ENCODE results near the gene SERINC5. TPM values are rescaled to one million over a fixed set of nuclear protein-coding genes. Genes with fewer than 3 reads are reported as not detected.

The SERINC5 gene
- total and polyA plus RNA-seq, 9 donors: 13.1 to 23.5 (median 16.7) TPM

DNA sequence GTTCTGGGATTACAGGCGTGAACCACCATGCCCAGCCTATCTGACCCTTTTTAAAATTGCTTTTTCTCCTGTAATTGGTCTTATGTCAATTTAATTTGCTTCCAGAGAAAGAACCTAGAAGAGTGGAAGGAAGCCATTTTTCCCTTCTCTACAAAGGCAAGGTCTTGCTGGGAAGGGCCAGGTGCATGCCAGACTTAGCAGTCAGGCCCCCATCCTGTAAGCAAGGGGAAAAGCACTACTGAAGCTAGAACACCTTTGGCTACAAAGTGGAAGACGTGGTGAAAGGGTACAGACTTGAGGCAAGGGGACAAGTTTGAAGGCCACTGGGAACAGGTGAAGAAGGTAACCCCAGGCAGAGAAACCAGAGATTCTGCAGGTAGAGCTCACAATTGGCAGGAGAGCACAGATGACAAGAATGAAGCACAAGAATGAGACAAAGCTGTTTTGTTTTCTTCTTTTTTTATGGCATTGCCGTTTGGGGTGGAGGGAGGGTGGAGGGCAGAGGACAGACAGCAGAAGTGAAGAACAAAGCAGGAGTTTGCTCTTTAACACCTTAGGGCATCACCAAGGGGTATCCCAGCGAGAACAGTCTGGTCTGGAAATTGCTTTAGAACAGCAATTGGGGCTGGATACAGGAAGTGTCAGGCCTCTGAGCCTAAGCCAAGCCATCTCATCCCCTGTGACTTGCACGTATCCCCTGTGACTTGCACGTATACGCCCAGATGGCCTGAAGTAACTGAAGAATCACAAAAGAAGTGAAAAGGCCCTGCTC is 72.9 kb downstream of the SERINC5 start:
- Histone ChIP-seq H3K27ac (ENCODE audit: low read length) (no peak overlapping the region), H3K27me3 (ENCODE audit: control insufficient read depth, insufficient read depth, low read length) (no peaks in the 10 kb centered on the region), H3K36me3 (ENCODE audit: control insufficient read depth, insufficient read depth, low read length) (no peaks in the 10 kb centered on the region), H3K4me1 (ENCODE audit: control insufficient read depth, insufficient read depth, low read length) (peaks cover 7% of the 10 kb centered on the region), H3K4me3 (ENCODE audit: low read length) (no peak overlapping the region), H3K9me3 (replicated peaks; ENCODE audit: control insufficient read depth, low read depth, low read length) (no peaks in the 10 kb centered on the region)
- DNase-seq: no peak
- 74% methylated on average over 6 of the region's 7 CpGs for WGBS (ENCODE audit: insufficient coverage)

DNA sequence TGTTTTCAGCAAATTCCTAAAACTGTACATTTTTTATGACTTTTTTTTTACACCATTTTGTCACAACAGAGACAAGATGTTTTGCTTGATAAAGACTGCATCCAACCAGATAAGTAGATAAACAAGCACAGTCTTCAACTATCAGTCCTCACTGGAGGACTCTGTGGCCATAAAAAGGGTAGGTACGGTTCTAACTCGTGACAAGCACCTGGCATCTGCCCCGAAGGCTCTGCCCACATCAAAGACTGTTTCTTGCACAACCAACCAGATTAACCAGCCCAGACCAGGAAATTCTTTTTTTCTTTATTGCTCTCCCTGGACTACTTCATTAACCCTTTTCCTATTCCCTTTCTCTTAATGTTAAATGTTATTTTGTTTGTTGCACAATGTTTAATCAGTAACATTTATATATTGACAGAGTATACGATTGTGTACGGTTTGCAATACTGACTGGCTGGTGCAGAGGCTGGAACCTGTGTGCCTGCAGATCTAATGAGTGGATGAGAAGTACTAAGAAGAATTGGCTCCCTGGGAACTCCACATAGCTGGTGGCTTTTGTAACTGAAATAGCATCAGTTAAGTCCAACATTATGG is 74.1 kb downstream of the SERINC5 start:
- peaks cover 5% of the 10 kb centered on the region for H3K4me1 ChIP-seq (ENCODE audit: control insufficient read depth, insufficient read depth, low read length)
- H3K4me3 ChIP-seq (ENCODE audit: low read length): no peak overlapping the region
- H3K27me3 ChIP-seq (ENCODE audit: control insufficient read depth, insufficient read depth, low read length): no peaks in the 10 kb centered on the region
- no peak overlapping the region for H3K27ac ChIP-seq (ENCODE audit: low read length)
- H3K36me3 ChIP-seq (ENCODE audit: control insufficient read depth, insufficient read depth, low read length): peaks cover 10% of the 10 kb centered on the region
- WGBS (ENCODE audit: insufficient coverage): no CpG with 5 or more reads among the region's 5 CpGs
- DNase-seq: no peak
- no peaks in the 10 kb centered on the region for H3K9me3 ChIP-seq (replicated peaks; ENCODE audit: control insufficient read depth, low read depth, low read length)

DNA sequence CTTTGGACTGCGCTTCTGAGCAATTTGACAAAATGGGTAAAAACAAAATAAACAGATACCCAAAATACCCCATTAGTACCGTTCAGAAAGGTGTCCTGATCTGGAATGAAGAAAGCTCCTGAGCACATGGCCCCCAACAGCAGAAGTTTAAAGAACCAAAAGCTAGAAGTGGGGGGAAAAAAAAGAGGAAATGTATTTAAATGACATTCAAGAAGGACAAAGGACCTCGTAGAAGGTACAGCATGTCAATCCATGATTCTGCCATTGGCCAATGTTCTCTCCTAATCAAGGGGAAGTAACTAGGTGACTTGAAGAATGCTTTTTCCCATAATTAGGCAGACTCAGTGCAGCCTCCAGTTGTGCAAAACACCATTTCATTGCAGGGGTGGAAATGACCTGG is 78.6 kb downstream of the SERINC5 start:
- Histone ChIP-seq H3K4me1 (ENCODE audit: control insufficient read depth, insufficient read depth, low read length) (no peaks in the 10 kb centered on the region), H3K27me3 (ENCODE audit: control insufficient read depth, insufficient read depth, low read length) (no peaks in the 10 kb centered on the region), H3K4me3 (ENCODE audit: low read length) (no peak overlapping the region), H3K36me3 (ENCODE audit: control insufficient read depth, insufficient read depth, low read length) (peaks cover 23% of the 10 kb centered on the region), H3K9me3 (replicated peaks; ENCODE audit: control insufficient read depth, low read depth, low read length) (no peaks in the 10 kb centered on the region), H3K27ac (ENCODE audit: low read length) (no peak overlapping the region)
- no CpG with 5 or more reads among the region's 3 CpGs for WGBS (ENCODE audit: insufficient coverage)
- DNase-seq: no peak

DNA sequence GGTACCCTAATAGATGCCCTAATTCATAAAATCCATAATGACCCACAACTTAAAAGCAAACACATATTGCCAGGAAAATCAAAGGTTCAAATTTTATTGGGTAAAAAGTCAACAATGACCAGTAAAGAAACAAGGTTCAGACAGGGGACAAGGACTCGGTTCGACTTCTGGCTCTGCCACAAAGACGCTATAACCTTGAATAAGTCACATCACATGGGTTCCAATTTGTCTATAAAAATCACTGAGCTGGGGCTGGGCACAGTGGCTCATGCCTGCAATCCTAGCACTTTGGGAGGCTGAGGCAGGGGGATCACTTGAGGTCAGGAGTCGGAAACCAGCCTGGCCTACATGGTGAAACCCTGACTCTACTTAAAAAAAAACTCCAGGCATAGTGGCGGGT is 80.5 kb downstream of the SERINC5 start:
- H3K36me3 ChIP-seq (ENCODE audit: control insufficient read depth, insufficient read depth, low read length): peaks cover 23% of the 10 kb centered on the region
- 92% methylated on average over 3 of the region's 5 CpGs for WGBS (ENCODE audit: insufficient coverage)
- no peaks in the 10 kb centered on the region for H3K27me3 ChIP-seq (ENCODE audit: control insufficient read depth, insufficient read depth, low read length)
- no peaks in the 10 kb centered on the region for H3K9me3 ChIP-seq (replicated peaks; ENCODE audit: control insufficient read depth, low read depth, low read length)
- DNase-seq: no peak
- H3K4me1 ChIP-seq (ENCODE audit: control insufficient read depth, insufficient read depth, low read length): no peaks in the 10 kb centered on the region
- H3K4me3 ChIP-seq (ENCODE audit: low read length): no peak overlapping the region
- no peak overlapping the region for H3K27ac ChIP-seq (ENCODE audit: low read length)

DNA sequence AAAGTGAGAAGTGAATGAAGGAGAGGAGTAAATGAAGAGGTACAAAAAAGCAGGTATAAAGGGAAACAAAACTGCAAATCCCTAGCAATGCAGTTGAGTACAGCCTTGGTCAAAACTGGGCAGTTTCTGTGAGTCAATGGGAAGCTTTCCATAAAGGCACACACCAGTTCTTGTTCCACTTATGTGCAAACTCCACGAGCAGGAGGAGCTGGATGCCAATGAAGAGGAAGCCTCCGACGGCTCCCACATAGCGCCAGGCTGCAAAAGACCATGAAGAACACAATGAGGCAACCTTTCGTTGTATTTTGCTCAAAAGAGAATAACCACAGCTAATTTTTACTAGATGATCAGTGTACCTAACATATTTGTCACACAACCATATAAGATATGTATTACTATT is 81.1 kb downstream of the SERINC5 start:
- H3K4me3 ChIP-seq (ENCODE audit: low read length): no peak overlapping the region
- DNase-seq: no peak
- no peaks in the 10 kb centered on the region for H3K4me1 ChIP-seq (ENCODE audit: control insufficient read depth, insufficient read depth, low read length)
- no peak overlapping the region for H3K27ac ChIP-seq (ENCODE audit: low read length)
- no CpG with 5 or more reads among the region's 5 CpGs for WGBS (ENCODE audit: insufficient coverage)
- H3K36me3 ChIP-seq (ENCODE audit: control insufficient read depth, insufficient read depth, low read length): peaks cover 24% of the 10 kb centered on the region
- no peaks in the 10 kb centered on the region for H3K27me3 ChIP-seq (ENCODE audit: control insufficient read depth, insufficient read depth, low read length)
- H3K9me3 ChIP-seq (replicated peaks; ENCODE audit: control insufficient read depth, low read depth, low read length): no peaks in the 10 kb centered on the region

DNA sequence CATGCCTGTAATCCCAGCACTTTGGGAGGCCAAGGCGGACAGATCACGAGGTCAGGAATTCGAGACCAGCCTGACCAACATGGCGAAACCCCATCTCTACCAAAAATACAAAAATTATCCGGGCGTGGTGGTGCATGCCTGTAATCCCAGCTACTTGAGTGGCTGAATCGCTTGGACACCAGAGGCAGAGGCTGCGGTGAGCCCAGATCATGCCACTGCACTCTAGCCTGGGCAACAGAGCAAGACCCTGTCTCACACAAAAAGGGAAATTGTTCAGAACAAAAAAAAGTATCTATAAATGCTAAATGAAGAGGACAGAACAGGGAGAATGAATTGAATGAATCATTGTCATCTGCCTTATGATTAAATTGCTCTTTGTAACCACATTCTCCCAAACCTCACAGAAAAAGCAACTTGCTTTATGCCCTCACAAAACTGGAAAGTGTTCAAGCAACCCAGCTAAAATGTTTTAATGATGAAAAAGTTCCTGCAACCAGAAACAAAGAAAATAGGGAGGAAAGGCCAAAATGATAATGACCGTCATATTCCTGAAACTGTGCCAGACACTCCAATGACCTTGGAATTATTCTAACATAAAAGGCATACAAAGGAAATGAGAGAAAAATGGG is 83.7 kb downstream of the SERINC5 start:
- H3K9me3 ChIP-seq (replicated peaks; ENCODE audit: control insufficient read depth, low read depth, low read length): no peaks in the 10 kb centered on the region
- H3K27me3 ChIP-seq (ENCODE audit: control insufficient read depth, insufficient read depth, low read length): no peaks in the 10 kb centered on the region
- DNase-seq: peak; percentile 32
- no peak overlapping the region for H3K27ac ChIP-seq (ENCODE audit: low read length)
- no peaks in the 10 kb centered on the region for H3K4me1 ChIP-seq (ENCODE audit: control insufficient read depth, insufficient read depth, low read length)
- H3K4me3 ChIP-seq (ENCODE audit: low read length): no peak overlapping the region
- WGBS (ENCODE audit: insufficient coverage): 95% methylated on average over 4 of the region's 9 CpGs
- peaks cover 27% of the 10 kb centered on the region for H3K36me3 ChIP-seq (ENCODE audit: control insufficient read depth, insufficient read depth, low read length)

DNA sequence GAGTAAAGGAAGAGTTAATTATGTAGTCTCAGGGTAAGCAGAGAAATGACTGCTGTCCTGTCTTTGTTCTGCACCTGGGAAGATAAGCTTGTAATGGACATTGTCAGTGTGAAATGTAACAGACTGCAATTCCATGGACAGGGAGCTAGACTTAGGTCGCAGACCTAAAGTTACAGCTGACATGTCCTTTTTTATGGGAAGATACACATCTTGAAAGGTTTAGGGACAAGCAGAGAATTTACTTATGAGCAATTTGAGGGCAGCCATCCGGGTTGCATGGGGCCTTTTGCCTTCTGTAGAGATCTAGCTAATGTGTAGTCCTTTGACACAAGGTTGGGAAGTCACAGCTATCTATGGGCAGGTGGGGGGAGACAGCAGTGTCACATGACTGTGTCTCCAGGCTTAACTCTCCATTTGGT is 85.7 kb downstream of the SERINC5 start:
- Histone ChIP-seq H3K27me3 (ENCODE audit: control insufficient read depth, insufficient read depth, low read length) (no peaks in the 10 kb centered on the region), H3K36me3 (ENCODE audit: control insufficient read depth, insufficient read depth, low read length) (peaks cover 25% of the 10 kb centered on the region), H3K4me3 (ENCODE audit: low read length) (no peak overlapping the region), H3K4me1 (ENCODE audit: control insufficient read depth, insufficient read depth, low read length) (no peaks in the 10 kb centered on the region), H3K27ac (ENCODE audit: low read length) (no peak overlapping the region), H3K9me3 (replicated peaks; ENCODE audit: control insufficient read depth, low read depth, low read length) (no peaks in the 10 kb centered on the region)
- DNase-seq: no peak
- 18% methylated on average over 2 of the region's 2 CpGs for WGBS (ENCODE audit: insufficient coverage)

DNA sequence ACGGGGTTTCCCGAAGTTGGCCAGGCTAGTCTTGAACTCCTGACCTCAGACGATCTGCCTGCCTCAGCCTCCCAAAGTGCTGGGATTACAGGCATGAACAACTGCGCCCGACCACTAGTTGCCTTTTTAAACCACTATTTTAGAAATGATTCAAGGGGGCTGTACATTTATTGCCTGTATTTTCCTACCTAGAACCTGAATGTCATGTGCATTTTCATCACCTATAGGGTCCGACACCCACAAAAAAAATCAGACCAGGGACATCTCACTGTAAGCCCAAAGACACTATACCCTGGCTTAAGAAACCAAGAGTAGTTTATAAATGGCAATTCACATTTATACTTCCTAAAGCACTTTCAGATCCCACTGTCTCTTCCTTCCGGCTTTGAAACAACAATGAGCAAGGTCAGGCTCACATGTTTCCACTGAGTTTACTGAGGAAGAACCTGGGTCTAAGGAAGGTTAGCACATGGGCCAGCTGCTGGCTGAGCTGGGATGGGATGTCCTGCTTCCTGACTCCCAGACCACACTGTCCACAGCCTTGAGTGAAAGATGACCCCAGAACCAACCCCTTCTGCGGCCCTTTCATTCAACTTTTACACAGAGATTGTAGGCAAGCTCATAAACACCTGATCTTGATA is 87.3 kb downstream of the SERINC5 start:
- Histone ChIP-seq H3K27ac (ENCODE audit: low read length) (no peak overlapping the region), H3K4me1 (ENCODE audit: control insufficient read depth, insufficient read depth, low read length) (no peaks in the 10 kb centered on the region), H3K9me3 (replicated peaks; ENCODE audit: control insufficient read depth, low read depth, low read length) (no peaks in the 10 kb centered on the region), H3K27me3 (ENCODE audit: control insufficient read depth, insufficient read depth, low read length) (no peaks in the 10 kb centered on the region), H3K36me3 (ENCODE audit: control insufficient read depth, insufficient read depth, low read length) (peaks cover 12% of the 10 kb centered on the region), H3K4me3 (ENCODE audit: low read length) (no peak overlapping the region)
- 83% methylated on average over 1 of the region's 8 CpGs for WGBS (ENCODE audit: insufficient coverage)
- DNase-seq: peak; percentile 54

DNA sequence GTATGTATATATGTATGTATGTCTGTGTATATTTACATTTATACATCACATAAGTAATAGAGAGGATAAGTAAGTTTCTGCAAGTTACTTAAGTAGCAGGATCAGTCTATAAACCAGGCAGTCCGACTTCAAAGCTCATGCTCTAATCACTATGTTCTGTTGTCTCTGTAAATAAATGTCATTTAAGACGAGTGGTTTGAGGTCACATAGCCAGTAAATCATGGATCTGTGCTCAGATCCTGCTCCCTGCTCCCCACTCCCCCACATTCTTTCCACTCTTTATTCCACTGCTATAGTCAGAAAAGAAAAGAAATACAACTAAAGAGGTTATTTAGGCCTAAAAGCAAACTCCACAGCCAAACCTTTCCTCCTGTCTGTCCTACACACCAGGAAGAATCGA is 90.4 kb downstream of the SERINC5 start:
- WGBS (ENCODE audit: insufficient coverage): no CpG with 5 or more reads among the region's 3 CpGs
- DNase-seq: no peak
- H3K9me3 ChIP-seq (replicated peaks; ENCODE audit: control insufficient read depth, low read depth, low read length): peaks cover 5% of the 10 kb centered on the region
- H3K4me1 ChIP-seq (ENCODE audit: control insufficient read depth, insufficient read depth, low read length): no peaks in the 10 kb centered on the region
- no peak overlapping the region for H3K4me3 ChIP-seq (ENCODE audit: low read length)
- H3K27me3 ChIP-seq (ENCODE audit: control insufficient read depth, insufficient read depth, low read length): no peaks in the 10 kb centered on the region
- peaks cover 19% of the 10 kb centered on the region for H3K36me3 ChIP-seq (ENCODE audit: control insufficient read depth, insufficient read depth, low read length)
- H3K27ac ChIP-seq (ENCODE audit: low read length): no peak overlapping the region

DNA sequence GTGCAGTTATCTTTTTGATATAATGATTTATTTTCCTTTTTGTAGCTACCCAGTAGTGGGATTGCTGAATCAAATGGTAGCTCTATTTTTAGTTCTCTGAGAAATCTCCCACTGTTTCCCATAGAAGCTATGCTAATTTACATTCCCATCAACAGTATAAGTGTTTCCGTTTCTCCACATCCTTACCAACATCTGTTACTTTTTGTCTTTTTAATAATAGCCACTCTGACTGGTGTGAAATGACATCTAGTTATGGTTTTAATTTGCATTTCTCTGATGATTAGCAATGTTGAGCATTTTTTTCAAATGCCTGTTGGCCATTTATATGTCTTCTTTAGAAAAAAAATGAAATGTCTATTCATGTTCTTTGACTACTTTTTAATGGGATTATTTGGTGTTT is 94.7 kb downstream of the SERINC5 start:
- no peak for DNase-seq
- no CpG with 5 or more reads among the region's 1 CpG for WGBS (ENCODE audit: insufficient coverage)
- Histone ChIP-seq H3K36me3 (ENCODE audit: control insufficient read depth, insufficient read depth, low read length) (peaks cover 28% of the 10 kb centered on the region), H3K27me3 (ENCODE audit: control insufficient read depth, insufficient read depth, low read length) (no peaks in the 10 kb centered on the region), H3K4me3 (ENCODE audit: low read length) (no peak overlapping the region), H3K27ac (ENCODE audit: low read length) (no peak overlapping the region), H3K4me1 (ENCODE audit: control insufficient read depth, insufficient read depth, low read length) (no peaks in the 10 kb centered on the region), H3K9me3 (replicated peaks; ENCODE audit: control insufficient read depth, low read depth, low read length) (peaks cover 5% of the 10 kb centered on the region)

Measured in muscle of leg (tissue), 11 donors.